ENCODE results near the gene VEGFA.

Gene VEGFA

GRCh38 chr6:43760210-43761168, 9.5 kb upstream of the VEGFA start:
- no peak for DNase-seq

- no peak for DNase-seq
Measured at GRCh38 chr6:43761666-43762409, 8.2 kb upstream of the VEGFA start.

GRCh38 chr6:43762410-43762768, 7.6 kb upstream of the VEGFA start:
- DNase-seq, result no peak

- DNase-seq, result no peak
Measured at GRCh38 chr6:43762966-43763695, 6.9 kb upstream of the VEGFA start.

- DNase-seq, result no peak
Measured at GRCh38 chr6:43763812-43764522, 6.0 kb upstream of the VEGFA start.

GRCh38 chr6:43764772-43765171, 5.2 kb upstream of the VEGFA start:
- no peak for DNase-seq

GRCh38 chr6:43765776-43766499, 4.1 kb upstream of the VEGFA start:
- peak; percentile 68 for DNase-seq

- DNase-seq, result no peak
Measured at GRCh38 chr6:43766500-43766853, 3.5 kb upstream of the VEGFA start.

GRCh38 chr6:43766964-43767461, 3.0 kb upstream of the VEGFA start:
- no peak for DNase-seq

GRCh38 chr6:43767553-43768505, 2.2 kb upstream of the VEGFA start:
- DNase-seq, result no peak

GRCh38 chr6:43768506-43768860, 1.5 kb upstream of the VEGFA start:
- DNase-seq, result no peak

- no peak for DNase-seq
Measured at GRCh38 chr6:43768983-43769525, 957 bp upstream of the VEGFA start.

GRCh38 chr6:43770372-43771209, 580 bp downstream of the VEGFA start:
- peak; percentile 71 for DNase-seq

- DNase-seq, result peak; percentile 72
Measured at GRCh38 chr6:43771210-43771857, 1.3 kb downstream of the VEGFA start.

GRCh38 chr6:43771858-43772680, 2.1 kb downstream of the VEGFA start:
- peak; percentile 73 for DNase-seq

- peak; percentile 74 for DNase-seq
Measured at GRCh38 chr6:43772681-43773049, 2.7 kb downstream of the VEGFA start.

- peak; percentile 89 for DNase-seq
Measured at GRCh38 chr6:43773050-43773979, 3.3 kb downstream of the VEGFA start.
